Testis (tissue), 5 donors: ENCODE results near the gene CHDH. TPM values are rescaled to one million over a fixed set of nuclear protein-coding genes. Genes with fewer than 3 reads are reported as not detected.

Source experiments
- DNase-seq: peaks from one replicate; pipeline ENCODE4 v3.0.0-alpha.2; 2019
- H3K27ac ChIP-seq, 2 donors: fragments of 200-600 bp; sonication (generic); one replicate each; pipeline ENCODE4 v1.5.1; 2019
- H3K27me3 ChIP-seq: fragments of 200-600 bp; sonication (generic); one replicate; pipeline ENCODE4 v1.5.1; 2019
- H3K36me3 ChIP-seq: fragments of 200-600 bp; sonication (generic); one replicate; pipeline ENCODE4 v1.5.1; 2017; ENCODE audit warnings: low read depth; ENCODE audit errors: missing control alignments
- H3K4me1 ChIP-seq: fragments of 200-600 bp; sonication (generic); one replicate; pipeline ENCODE4 v1.5.1; 2019
- H3K4me3 ChIP-seq, 2 donors: fragments of 200-600 bp; sonication (generic); one replicate each; pipeline ENCODE4 v1.5.1; 2017 to 2019
- H3K9me3 ChIP-seq: fragments of 200-600 bp; sonication (generic); one replicate; pipeline ENCODE4 v1.5.1; 2017
- POLR2A ChIP-seq: fragments of 450-650 bp; IDR thresholded peaks from one replicate; pipeline ENCODE4 v1.6.1; 2017; ENCODE audit warnings: antibody characterized with exemption, mild to moderate bottlenecking, moderate library complexity
- WGBS, 2 donors: methylation state at CpG; one replicate each; pipeline ENCODE4 v1.1.5; 2018; 5-methylcytosine and 5-hydroxymethylcytosine counted together
- intact Hi-C: fragments of 100-400 bp; cut with DNase I; formaldehyde crosslinking; loops from one replicate; pipeline ENCODE4 v1.15.1; 2023; ENCODE audit warnings: low total_unique reads
- long read RNA-seq, 2 donors: transcript quantifications; one replicate each; lab custom pipeline, GENCODE V29; 2026
- polyA plus RNA-seq: library from polyadenylated mRNA; stranded (reverse); fragments of 350-450 nt; fragmentation: Illumina TruSeq; extraction: RNeasy Lipid Tissue Mini Kit (QIAGEN cat#74804); gene quantifications from one replicate; pipeline ENCODE4 v1.2.3, GENCODE V29; 2014; ENCODE audit warnings: low read depth, low replicate concordance; ENCODE audit not compliant: insufficient read depth
- total RNA-seq, 2 donors: library from RNA; depleted of rRNA; stranded (reverse); fragments of >200 nt; gene quantifications; one replicate each; pipeline ENCODE4 v1.2.3, GENCODE V29; 2016
- TF ChIP-seq, protein P1 (sequence below), 3 experiments: fragments of 450-650 bp in 2 of 3; fragments of 200-600 bp in 1 of 3; sonication (generic) in 1 of 3; IDR thresholded peaks; one replicate each; pipeline ENCODE4 v1.5.1; 2016 to 2019; ENCODE audit warnings: antibody characterized with exemption in 3 of 3, mild to moderate bottlenecking in 2 of 3, moderate library complexity in 1 of 3

The CHDH gene
- total RNA-seq (10 to 100 TPM; 28.1 to 41.4 TPM), polyA plus RNA-seq (13.5 TPM)
- long read RNA-seq, donor 1 = 0 reads
- long read RNA-seq, donor 2, full-length matches to known transcripts = 1 of 1 reads
- long read RNA-seq, donor 2, partial matches to known transcripts = 0 of 1 reads
- long read RNA-seq, donor 2, other reads (novel, unspliced or antisense) = 0 of 1 reads

DNA sequence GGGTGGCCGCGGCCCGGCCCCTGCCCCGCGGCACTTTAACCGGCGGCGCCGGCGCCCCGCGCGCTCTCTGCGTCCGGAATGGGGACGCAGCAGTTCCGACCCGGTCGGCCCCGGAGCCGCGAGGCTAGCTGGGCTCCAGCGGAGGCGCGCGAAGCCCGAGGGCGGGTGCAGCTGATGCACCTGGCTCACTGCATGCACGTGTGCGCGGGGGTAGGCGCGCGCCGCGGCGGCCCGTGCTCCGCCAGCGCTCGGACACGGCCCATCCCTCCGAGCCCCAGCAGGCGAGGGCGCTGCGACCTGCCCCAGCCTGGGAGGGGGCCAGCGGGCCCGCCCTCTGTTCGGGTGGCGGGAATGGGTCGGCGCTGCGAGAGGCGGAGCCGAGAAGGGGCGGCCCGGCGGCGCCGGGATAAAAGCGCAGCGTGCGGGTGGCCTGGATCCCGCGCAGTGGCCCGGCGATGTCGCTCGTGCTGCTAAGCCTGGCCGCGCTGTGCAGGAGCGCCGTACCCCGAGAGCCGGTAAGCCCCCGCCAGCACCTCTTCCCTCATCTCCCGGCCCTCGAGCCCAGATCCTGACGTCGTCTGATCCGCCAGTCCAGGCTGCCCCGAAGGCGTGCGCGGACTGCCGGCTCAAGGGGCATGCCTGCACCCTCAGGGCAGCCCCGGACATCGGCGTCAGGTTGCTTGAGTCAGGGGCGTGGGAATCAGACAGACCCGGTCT is at the start of gene CHDH, which contains the start of gene IL17RB:
Gene CHDH (minus strand): TSS at position 286 of the 717 bp plus-strand sequence. CDS start 22,411 bp downstream, outside the sequence.
Gene IL17RB (plus strand): TSS at position 435 of the 717 bp plus-strand sequence. CDS start 21 bp downstream, at position 456.
- intact Hi-C loops = no loop called here
- H3K9me3 ChIP-seq = no peaks in the 10 kb centered on the region
- TF ChIP-seq, protein P1, sequence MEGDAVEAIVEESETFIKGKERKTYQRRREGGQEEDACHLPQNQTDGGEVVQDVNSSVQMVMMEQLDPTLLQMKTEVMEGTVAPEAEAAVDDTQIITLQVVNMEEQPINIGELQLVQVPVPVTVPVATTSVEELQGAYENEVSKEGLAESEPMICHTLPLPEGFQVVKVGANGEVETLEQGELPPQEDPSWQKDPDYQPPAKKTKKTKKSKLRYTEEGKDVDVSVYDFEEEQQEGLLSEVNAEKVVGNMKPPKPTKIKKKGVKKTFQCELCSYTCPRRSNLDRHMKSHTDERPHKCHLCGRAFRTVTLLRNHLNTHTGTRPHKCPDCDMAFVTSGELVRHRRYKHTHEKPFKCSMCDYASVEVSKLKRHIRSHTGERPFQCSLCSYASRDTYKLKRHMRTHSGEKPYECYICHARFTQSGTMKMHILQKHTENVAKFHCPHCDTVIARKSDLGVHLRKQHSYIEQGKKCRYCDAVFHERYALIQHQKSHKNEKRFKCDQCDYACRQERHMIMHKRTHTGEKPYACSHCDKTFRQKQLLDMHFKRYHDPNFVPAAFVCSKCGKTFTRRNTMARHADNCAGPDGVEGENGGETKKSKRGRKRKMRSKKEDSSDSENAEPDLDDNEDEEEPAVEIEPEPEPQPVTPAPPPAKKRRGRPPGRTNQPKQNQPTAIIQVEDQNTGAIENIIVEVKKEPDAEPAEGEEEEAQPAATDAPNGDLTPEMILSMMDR (IDR thresholded peaks at IDR 0.05) = no peak
- 4 to 10% methylated on average over 7 to 30 of the region's 91 CpGs for WGBS, 2 donors
- peak; percentile 77 for DNase-seq
- peak within 1 kb of the TSS; percentile 61 to 63 for H3K4me3 ChIP-seq
- peak within 1 kb of the TSS; percentile 76 to 77 for H3K27ac ChIP-seq
- H3K27me3 ChIP-seq = no peaks in the 10 kb centered on the region
- peaks cover 17% of the 10 kb centered on the region for H3K4me1 ChIP-seq
- no peaks in the 10 kb centered on the region for H3K36me3 ChIP-seq

- intact Hi-C loops = no loop called here
- no peaks in the 10 kb centered on the region for H3K27me3 ChIP-seq
- peak overlapping the region; percentile 94 to 95 for H3K27ac ChIP-seq
- no peaks in the 10 kb centered on the region for H3K9me3 ChIP-seq
- peak; percentile 29 for DNase-seq
- no peak for TF ChIP-seq POLR2A
- TF ChIP-seq, protein P1 (IDR thresholded peaks at IDR 0.05) = no peak
- peak overlapping the region; percentile 88 to 96 for H3K4me3 ChIP-seq
- no peaks in the 10 kb centered on the region for H3K36me3 ChIP-seq
- WGBS, 2 donors = 25 to 32% methylated on average over 4 of the region's 4 CpGs
- H3K4me1 ChIP-seq = no peaks in the 10 kb centered on the region
Measured at GRCh38 chr3:53892286-53892637, 46.0 kb upstream of the CHDH start.

- DNase-seq = peak; percentile 99
- Histone ChIP-seq H3K4me3 (peak within 1 kb of the TSS; percentile 88 to 96), H3K36me3 (no peaks in the 10 kb centered on the region), H3K27me3 (no peaks in the 10 kb centered on the region), H3K27ac (peak within 1 kb of the TSS; percentile 94 to 95), H3K4me1 (no peaks in the 10 kb centered on the region), H3K9me3 (no peaks in the 10 kb centered on the region)
- peak; percentile 97 for TF ChIP-seq POLR2A
- TF ChIP-seq, protein P1 (IDR thresholded peaks at IDR 0.05) = no peak
- intact Hi-C loops = no loop called here
- WGBS, 2 donors = 0% methylated on average over 39 to 72 of the region's 73 CpGs
Measured at GRCh38 chr3:53891497-53892285, 45.5 kb upstream of the CHDH start, which contains the start of gene SELENOK. Gene SELENOK, minus strand, starts transcription at chr3:53891859.

DNA sequence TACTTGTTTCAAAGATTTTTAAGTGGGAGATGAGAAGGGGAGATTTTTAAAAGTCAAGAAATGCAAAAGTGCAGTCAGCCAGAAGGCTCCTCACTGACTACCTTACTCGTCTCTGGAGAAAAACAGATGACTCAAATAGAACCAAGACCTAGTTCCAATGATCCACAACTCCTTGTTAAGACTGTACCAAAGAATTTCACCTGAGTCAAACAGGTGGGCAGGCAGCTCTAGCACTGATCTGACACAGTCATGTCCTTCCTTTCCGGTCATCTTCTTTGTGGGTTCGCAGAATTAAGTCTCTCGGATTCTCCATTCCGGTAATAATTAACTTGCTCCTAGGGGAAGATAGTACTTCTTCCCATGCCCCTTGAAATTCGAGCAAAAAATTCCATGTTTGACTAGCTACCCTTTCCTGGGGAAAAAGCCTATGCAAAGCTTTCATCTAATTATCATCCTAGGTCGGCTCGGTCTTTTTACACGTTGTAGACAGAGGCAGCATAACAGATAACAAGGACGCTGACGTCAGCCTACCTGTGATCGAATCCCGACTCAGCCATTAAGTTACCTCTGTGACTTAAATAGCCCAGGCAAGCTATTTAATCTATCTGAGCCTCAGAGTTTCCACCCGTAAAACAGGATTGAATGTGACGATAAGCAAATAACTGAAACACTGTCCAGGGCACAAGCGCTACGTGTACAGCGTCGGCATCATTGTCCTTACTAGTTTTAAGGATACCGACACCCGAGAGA is 44.7 kb upstream of the CHDH start:
- peak overlapping the region; percentile 94 to 95 for H3K27ac ChIP-seq
- TF ChIP-seq, protein P1 (IDR thresholded peaks at IDR 0.05) = no peak
- no peak for TF ChIP-seq POLR2A
- H3K36me3 ChIP-seq = no peaks in the 10 kb centered on the region
- peak overlapping the region; percentile 88 to 96 for H3K4me3 ChIP-seq
- no peaks in the 10 kb centered on the region for H3K27me3 ChIP-seq
- WGBS, 2 donors = 4% methylated on average over 19 to 21 of the region's 21 CpGs
- peak; percentile 81 for DNase-seq
- H3K4me1 ChIP-seq = no peaks in the 10 kb centered on the region
- H3K9me3 ChIP-seq = no peaks in the 10 kb centered on the region
- intact Hi-C loops = no loop called here
